ENCODE results near the gene RPS28. TPM values are rescaled to one million over a fixed set of nuclear protein-coding genes. Genes with fewer than 3 reads are reported as not detected.

RPS28 gene
- total RNA-seq, 2 donors from 2014 or later = 1,587 to 1,854 TPM

DNA sequence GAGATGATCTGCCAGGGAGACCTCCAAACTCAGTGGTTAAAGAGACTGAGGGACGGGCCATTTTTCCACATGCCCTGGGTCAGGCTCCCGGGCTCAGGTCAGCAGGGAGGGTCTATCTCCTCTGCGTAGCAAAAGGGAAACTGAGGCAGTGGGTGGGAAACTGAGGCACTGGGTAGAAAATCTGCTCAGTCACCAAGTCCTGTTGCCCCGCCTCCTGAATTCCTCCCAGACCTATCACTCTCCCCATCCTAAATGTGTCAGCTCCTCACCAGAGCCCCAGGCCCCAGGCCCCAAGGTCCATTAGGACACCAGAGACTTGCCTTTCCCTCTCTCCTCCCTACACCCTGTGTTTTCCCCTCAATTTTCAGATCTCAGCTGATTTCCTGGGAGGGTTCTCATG is 15.5 kb upstream of the RPS28 start:
- H3K36me3 ChIP-seq = no peaks in the 10 kb centered on the region
- H3K9me3 ChIP-seq = no peaks in the 10 kb centered on the region
- DNase-seq = peak; percentile 17
- no peak overlapping the region for H3K4me3 ChIP-seq
- H3K27me3 ChIP-seq = no peaks in the 10 kb centered on the region
- TF ChIP-seq, protein P1, sequence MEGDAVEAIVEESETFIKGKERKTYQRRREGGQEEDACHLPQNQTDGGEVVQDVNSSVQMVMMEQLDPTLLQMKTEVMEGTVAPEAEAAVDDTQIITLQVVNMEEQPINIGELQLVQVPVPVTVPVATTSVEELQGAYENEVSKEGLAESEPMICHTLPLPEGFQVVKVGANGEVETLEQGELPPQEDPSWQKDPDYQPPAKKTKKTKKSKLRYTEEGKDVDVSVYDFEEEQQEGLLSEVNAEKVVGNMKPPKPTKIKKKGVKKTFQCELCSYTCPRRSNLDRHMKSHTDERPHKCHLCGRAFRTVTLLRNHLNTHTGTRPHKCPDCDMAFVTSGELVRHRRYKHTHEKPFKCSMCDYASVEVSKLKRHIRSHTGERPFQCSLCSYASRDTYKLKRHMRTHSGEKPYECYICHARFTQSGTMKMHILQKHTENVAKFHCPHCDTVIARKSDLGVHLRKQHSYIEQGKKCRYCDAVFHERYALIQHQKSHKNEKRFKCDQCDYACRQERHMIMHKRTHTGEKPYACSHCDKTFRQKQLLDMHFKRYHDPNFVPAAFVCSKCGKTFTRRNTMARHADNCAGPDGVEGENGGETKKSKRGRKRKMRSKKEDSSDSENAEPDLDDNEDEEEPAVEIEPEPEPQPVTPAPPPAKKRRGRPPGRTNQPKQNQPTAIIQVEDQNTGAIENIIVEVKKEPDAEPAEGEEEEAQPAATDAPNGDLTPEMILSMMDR (IDR thresholded peaks at IDR 0.05) = no peak
- H3K9ac ChIP-seq (ENCODE audit: low read depth in 2 of 2, low read length in 2 of 2) = peak overlapping the region; percentile 50 to 76
- H3K4me1 ChIP-seq = peaks cover 6% of the 10 kb centered on the region
- H3K27ac ChIP-seq = peak overlapping the region; percentile 22
- intact Hi-C loops (cut with DNase I) = no loop called here

DNA sequence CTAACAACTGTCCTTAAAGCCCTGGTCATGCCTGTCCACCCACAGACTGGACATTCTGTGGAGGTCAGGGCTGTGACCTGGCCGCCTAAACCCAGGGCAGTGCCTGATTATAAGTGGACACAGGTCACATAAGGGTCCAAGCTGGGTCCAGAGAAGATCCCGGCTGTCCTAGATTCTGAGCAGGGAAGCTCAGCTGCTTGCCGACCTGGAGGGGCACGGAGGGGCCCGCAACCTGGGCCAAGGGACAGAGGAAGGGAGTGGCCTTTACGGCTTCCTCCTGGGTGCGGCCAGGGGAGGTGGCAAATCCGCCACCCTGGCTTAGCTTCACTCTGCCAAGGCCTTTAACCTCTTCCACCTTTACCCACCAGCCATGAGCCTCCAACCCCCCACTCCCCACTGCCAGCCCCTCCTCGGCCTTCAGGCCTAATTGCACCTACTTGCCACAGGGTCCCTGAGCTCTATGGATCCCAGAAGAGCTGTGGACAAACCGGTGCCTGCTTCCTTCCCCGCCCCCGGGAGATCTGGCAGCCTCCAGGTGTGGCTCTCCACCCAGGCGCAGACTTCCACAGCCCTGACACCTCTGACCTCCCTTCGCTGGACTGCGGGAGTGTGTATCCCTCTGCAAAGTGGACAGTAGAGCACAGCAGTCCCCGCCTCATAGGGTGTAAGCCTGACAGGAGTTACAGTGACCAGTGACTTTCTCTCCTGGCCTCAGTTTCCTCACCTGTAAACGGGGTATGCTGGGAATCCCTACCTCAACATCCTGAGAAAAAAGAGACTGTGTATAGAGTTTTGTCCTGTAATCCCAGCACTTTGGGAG is 14.9 kb upstream of the RPS28 start:
- Histone ChIP-seq H3K4me1 (peaks cover 6% of the 10 kb centered on the region), H3K4me3 (peak overlapping the region; percentile 58), H3K27me3 (no peaks in the 10 kb centered on the region), H3K36me3 (no peaks in the 10 kb centered on the region), H3K9me3 (no peaks in the 10 kb centered on the region), H3K27ac (peak overlapping the region; percentile 22), H3K9ac (ENCODE audit: low read depth in 2 of 2, low read length in 2 of 2) (peak overlapping the region; percentile 50 to 76)
- TF ChIP-seq, protein P1 (IDR thresholded peaks at IDR 0.05) = no peak
- DNase-seq = peak; percentile 55
- intact Hi-C loops (cut with DNase I) = no loop called here

DNA sequence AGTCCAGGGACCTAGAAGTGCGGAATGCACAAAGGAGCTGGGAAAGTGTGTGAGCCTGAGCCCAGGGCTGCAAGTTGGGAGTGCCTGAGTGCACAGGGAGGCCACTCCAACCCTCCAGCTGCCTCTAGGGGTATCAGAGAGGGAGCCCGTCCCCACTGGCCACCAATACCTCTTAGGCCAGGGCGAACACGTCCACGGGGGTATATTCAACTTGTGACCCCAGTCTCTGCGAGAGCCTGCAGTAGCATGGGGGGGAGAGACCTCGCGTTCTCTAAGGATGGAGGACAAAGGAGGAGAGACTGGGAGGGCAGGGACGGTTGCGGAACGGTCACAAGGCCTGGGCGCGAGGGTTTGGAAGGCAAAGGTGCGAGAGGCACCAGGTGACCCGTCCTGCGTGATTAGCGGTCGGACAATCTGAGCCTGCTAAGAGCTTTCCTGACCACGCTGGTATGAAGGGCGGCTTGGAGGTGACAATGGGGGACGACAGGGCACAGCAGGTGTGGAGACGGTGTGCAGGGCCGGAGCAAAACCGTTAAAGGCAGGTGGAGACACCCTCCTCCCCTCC is 13.8 kb upstream of the RPS28 start:
- Histone ChIP-seq H3K9ac (ENCODE audit: low read depth in 2 of 2, low read length in 2 of 2) (peak overlapping the region; percentile 77), H3K9me3 (no peaks in the 10 kb centered on the region), H3K27ac (peak overlapping the region; percentile 22), H3K4me1 (peaks cover 6% of the 10 kb centered on the region), H3K4me3 (peak overlapping the region; percentile 58), H3K36me3 (no peaks in the 10 kb centered on the region), H3K27me3 (no peaks in the 10 kb centered on the region)
- DNase-seq = peak; percentile 45
- TF ChIP-seq, protein P1 (IDR thresholded peaks at IDR 0.05) = no peak
- intact Hi-C loops (cut with DNase I) = no loop called here

DNA sequence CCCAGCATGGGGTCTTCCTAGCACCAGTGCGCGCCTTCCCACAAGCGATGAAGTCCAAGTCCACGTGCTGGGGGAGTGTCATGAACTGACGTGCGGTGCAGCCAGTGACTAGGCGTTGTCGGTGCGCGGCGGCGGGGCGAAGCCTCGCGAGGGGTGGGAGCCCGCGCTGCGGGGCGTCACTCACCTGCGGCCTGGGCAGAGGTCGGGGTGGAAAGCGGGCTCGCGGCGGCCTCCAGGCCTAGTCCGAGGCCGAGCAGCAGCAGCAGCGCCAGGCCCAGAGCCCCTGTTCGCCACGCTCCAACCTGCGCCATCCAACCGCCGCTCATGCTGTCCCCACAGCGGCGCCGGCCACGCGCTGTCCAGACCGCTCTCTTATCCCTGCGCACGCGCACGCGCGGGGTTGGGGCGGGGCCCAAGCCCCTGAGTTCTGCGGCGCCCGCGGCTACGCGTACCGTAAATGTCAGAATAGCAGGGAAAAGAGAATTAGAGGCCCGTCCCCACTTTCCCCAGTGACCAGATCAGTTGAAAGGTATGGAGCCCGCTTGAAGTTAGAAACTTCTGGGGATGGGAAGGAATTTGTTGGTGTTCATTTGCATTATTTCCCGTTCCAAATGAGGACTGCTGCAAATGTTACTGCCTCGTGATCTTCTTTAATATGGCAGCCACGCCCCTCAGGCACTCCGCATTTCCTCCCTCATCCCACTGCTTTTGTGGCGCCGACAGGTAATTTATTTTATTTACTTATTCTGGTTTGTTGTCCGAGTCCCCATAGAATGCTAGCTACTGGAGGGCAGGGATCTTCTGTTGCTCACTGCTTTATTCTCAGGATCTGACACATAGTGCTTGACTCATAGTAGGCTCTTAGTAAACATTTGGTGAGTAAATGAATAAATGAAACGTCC is 13.1 kb upstream of the RPS28 start, which contains the start of gene CD320:
CD320 (minus strand) TSS at position 394 of the 902 bp plus-strand sequence; CDS start at position 326, 68 bp downstream.
- TF ChIP-seq, protein P1 (IDR thresholded peaks at IDR 0.05) = no peak
- Histone ChIP-seq H3K9ac (ENCODE audit: low read depth in 2 of 2, low read length in 2 of 2) (peak within 1 kb of the TSS; percentile 77), H3K4me1 (peaks cover 6% of the 10 kb centered on the region), H3K4me3 (peak within 1 kb of the TSS; percentile 58), H3K9me3 (no peaks in the 10 kb centered on the region), H3K27ac (peak within 1 kb of the TSS; percentile 22), H3K36me3 (no peaks in the 10 kb centered on the region), H3K27me3 (no peaks in the 10 kb centered on the region)
- peak; percentile 93 for DNase-seq
- intact Hi-C loops (cut with DNase I) = no loop called here

DNA sequence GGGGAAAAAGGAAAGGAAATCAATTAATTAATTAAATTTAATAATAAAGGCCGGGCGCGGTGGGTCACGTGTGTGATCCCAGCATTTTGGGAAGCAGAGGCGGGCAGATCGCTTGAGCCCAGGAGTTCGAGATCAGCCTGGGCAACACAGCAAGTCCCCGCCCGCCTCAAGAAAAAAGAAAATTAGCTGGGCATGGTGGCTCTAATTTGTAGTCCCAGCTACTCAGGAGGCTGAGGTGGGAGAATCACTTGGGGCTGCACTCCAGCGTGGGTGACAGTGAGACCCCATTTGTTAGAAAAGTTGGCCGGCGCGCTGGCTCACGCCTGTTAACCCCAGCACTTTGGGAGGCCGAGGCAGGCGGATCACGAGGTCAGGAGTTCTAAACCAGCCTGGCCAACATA is 12.4 kb upstream of the RPS28 start:
- Histone ChIP-seq H3K36me3 (peaks cover 4% of the 10 kb centered on the region), H3K9ac (ENCODE audit: low read depth in 2 of 2, low read length in 2 of 2) (no peak overlapping the region), H3K4me3 (peak overlapping the region; percentile 58), H3K27me3 (no peaks in the 10 kb centered on the region), H3K9me3 (no peaks in the 10 kb centered on the region), H3K27ac (peak overlapping the region; percentile 12), H3K4me1 (peaks cover 6% of the 10 kb centered on the region)
- DNase-seq = peak; percentile 23
- intact Hi-C loops (cut with DNase I) = no loop called here
- TF ChIP-seq, protein P1 (IDR thresholded peaks at IDR 0.05) = no peak

Data from colonic mucosa (tissue), 4 donors.